Measurements from ENCODE around the gene PRR16. TPM values are rescaled to one million over a fixed set of nuclear protein-coding genes. Genes with fewer than 3 reads are reported as not detected.

Gene PRR16
- total RNA-seq, 1 experiment from 2014 or later, result 18.9 TPM

- no peaks in the 10 kb centered on the region for H3K27me3 Mint-ChIP-seq (ENCODE audit: insufficient read depth, unreplicated experiment)
- no peak for DNase-seq (ENCODE audit: unreplicated experiment)
- no TSS peak for BruUV-seq (replicated peaks)
- TF ChIP-seq CTCF (IDR thresholded peaks at IDR 0.05; ENCODE audit: unreplicated experiment), result no peak
- no peaks in the 10 kb centered on the region for H3K9me3 Mint-ChIP-seq (ENCODE audit: unreplicated experiment)
- H3K27ac Mint-ChIP-seq (ENCODE audit: low read depth, unreplicated experiment), result no peak overlapping the region
- intact Hi-C loops (cut with micrococcal nuclease), result no loop called here
- peaks cover 4% of the 10 kb centered on the region for H3K36me3 Mint-ChIP-seq (ENCODE audit: insufficient read depth, unreplicated experiment)
- ChIA-PET CTCF (interaction anchor here (0.6 kb wide), 1 partner anchor 42 kb away, joined by 8 read pairs; no protein-coding TSS in a partner anchor), POLR2A (interaction anchor here (1.0 kb wide), 1 partner anchor 97 kb away, joined by 4 read pairs; no protein-coding TSS in a partner anchor)
- H3K4me3 Mint-ChIP-seq (ENCODE audit: unreplicated experiment), result no peak overlapping the region
- H3K4me1 Mint-ChIP-seq (ENCODE audit: insufficient read depth, unreplicated experiment), result peaks cover 11% of the 10 kb centered on the region
These were observed 54.5 kb downstream of the PRR16 start for GRCh38 chr5:120518581-120518980.

- intact Hi-C loops (cut with micrococcal nuclease), result no loop called here
- no peaks in the 10 kb centered on the region for H3K9me3 Mint-ChIP-seq (ENCODE audit: unreplicated experiment)
- H3K27me3 Mint-ChIP-seq (ENCODE audit: insufficient read depth, unreplicated experiment), result no peaks in the 10 kb centered on the region
- peaks cover 25% of the 10 kb centered on the region for H3K4me1 Mint-ChIP-seq (ENCODE audit: insufficient read depth, unreplicated experiment)
- no peak overlapping the region for H3K4me3 Mint-ChIP-seq (ENCODE audit: unreplicated experiment)
- H3K27ac Mint-ChIP-seq (ENCODE audit: low read depth, unreplicated experiment), result peak overlapping the region; percentile 14
- ChIA-PET CTCF (interaction anchor here (0.6 to 0.9 kb wide), 2 partner anchors 13 to 130 kb away, joined by 3 read pairs; no protein-coding TSS in a partner anchor), POLR2A (no interaction called here)
- H3K36me3 Mint-ChIP-seq (ENCODE audit: insufficient read depth, unreplicated experiment), result no peaks in the 10 kb centered on the region
- no peak for DNase-seq (ENCODE audit: unreplicated experiment)
- TF ChIP-seq CTCF (IDR thresholded peaks at IDR 0.05; ENCODE audit: unreplicated experiment), result no peak
- BruUV-seq (replicated peaks), result no TSS peak
These were observed 63.2 kb downstream of the PRR16 start for GRCh38 chr5:120527251-120527650.

GRCh38 chr5:120528609-120529008 lies 64.5 kb downstream of the PRR16 start:
- H3K36me3 Mint-ChIP-seq (ENCODE audit: insufficient read depth, unreplicated experiment), result no peaks in the 10 kb centered on the region
- no peak for DNase-seq (ENCODE audit: unreplicated experiment)
- no peak for TF ChIP-seq CTCF (IDR thresholded peaks at IDR 0.05; ENCODE audit: unreplicated experiment)
- no peaks in the 10 kb centered on the region for H3K27me3 Mint-ChIP-seq (ENCODE audit: insufficient read depth, unreplicated experiment)
- ChIA-PET CTCF (interaction anchor here (0.8 kb wide), 1 partner anchor 275 kb away, joined by 3 read pairs; no protein-coding TSS in a partner anchor), POLR2A (interaction anchor here (0.9 kb wide), 1 partner anchor 129 kb away, joined by 3 read pairs; no protein-coding TSS in a partner anchor)
- no TSS peak for BruUV-seq (replicated peaks)
- H3K4me3 Mint-ChIP-seq (ENCODE audit: unreplicated experiment), result no peak overlapping the region
- no peaks in the 10 kb centered on the region for H3K9me3 Mint-ChIP-seq (ENCODE audit: unreplicated experiment)
- H3K4me1 Mint-ChIP-seq (ENCODE audit: insufficient read depth, unreplicated experiment), result peaks cover 26% of the 10 kb centered on the region
- intact Hi-C loops (cut with micrococcal nuclease), result no loop called here
- H3K27ac Mint-ChIP-seq (ENCODE audit: low read depth, unreplicated experiment), result no peak overlapping the region

- no peak for DNase-seq (ENCODE audit: unreplicated experiment)
- Mint-ChIP-seq H3K36me3 (ENCODE audit: insufficient read depth, unreplicated experiment) (no peaks in the 10 kb centered on the region), H3K9me3 (ENCODE audit: unreplicated experiment) (no peaks in the 10 kb centered on the region), H3K4me1 (ENCODE audit: insufficient read depth, unreplicated experiment) (peaks cover 31% of the 10 kb centered on the region), H3K27me3 (ENCODE audit: insufficient read depth, unreplicated experiment) (no peaks in the 10 kb centered on the region), H3K4me3 (ENCODE audit: unreplicated experiment) (no peak overlapping the region), H3K27ac (ENCODE audit: low read depth, unreplicated experiment) (no peak overlapping the region)
- CTCF ChIA-PET, result interaction anchor here (0.5 to 0.6 kb wide), 2 partner anchors 25 to 1168 kb away, joined by 3 read pairs; no protein-coding TSS in a partner anchor
- intact Hi-C loops (cut with micrococcal nuclease), result no loop called here
- no peak for TF ChIP-seq CTCF (IDR thresholded peaks at IDR 0.05; ENCODE audit: unreplicated experiment)
- BruUV-seq (replicated peaks), result no TSS peak
- POLR2A ChIA-PET, result no interaction called here
These were observed 65.3 kb downstream of the PRR16 start for GRCh38 chr5:120529386-120529785.

Measured in MCF 10A (cell line).